Body of pancreas (tissue), 4 donors: ENCODE results near the gene HAPLN3.
"Not testable (repeated sequence)": the region's sequence is repeated elsewhere in the genome, so short reads cannot be mapped to it uniquely, and the experiment has no call there.

Experiments used
- POLR2A ChIP-seq, 3 donors: fragments of 450-650 bp; IDR thresholded peaks; one replicate each; pipeline ENCODE4 v1.6.1; 2016; ENCODE audit warnings: antibody characterized with exemption in 3 of 3, mild to moderate bottlenecking in 2 of 3
- TF ChIP-seq, protein P1 (sequence below), 7 experiments: fragments of 450-650 bp in 4 of 7; fragments of 200-600 bp in 3 of 7; sonication (generic) in 3 of 7; IDR thresholded peaks; one replicate each; pipeline ENCODE4 v1.5.1; 2016 to 2019; ENCODE audit warnings: antibody characterized with exemption in 7 of 7

DNA sequence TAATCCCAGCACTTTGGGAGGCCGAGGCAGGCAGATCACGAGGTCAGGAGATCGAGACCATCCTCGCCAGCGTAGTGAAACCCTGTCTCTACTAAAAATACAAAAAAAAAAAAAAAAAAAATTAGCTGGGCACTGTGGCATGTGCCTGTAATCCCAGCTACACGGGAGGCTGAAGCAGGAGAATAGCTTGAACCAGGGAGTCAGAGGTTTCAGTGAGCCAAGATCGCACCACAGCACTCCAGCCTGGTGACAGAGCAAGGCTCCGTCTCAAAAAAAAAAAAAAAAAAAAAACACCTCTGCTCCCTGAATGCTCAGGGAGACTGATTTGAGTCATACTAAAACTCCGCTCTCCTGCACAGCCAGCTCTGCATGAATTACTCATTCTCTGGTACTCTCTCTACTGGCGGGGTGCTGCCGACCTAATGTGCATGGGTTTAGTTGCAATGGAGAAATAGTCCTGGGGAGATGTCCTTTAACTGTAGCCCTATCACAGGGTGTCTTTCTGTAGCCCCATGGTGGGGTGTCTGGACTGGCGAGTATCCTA lies 25.6 kb upstream of the HAPLN3 start:
- TF ChIP-seq, protein P1, sequence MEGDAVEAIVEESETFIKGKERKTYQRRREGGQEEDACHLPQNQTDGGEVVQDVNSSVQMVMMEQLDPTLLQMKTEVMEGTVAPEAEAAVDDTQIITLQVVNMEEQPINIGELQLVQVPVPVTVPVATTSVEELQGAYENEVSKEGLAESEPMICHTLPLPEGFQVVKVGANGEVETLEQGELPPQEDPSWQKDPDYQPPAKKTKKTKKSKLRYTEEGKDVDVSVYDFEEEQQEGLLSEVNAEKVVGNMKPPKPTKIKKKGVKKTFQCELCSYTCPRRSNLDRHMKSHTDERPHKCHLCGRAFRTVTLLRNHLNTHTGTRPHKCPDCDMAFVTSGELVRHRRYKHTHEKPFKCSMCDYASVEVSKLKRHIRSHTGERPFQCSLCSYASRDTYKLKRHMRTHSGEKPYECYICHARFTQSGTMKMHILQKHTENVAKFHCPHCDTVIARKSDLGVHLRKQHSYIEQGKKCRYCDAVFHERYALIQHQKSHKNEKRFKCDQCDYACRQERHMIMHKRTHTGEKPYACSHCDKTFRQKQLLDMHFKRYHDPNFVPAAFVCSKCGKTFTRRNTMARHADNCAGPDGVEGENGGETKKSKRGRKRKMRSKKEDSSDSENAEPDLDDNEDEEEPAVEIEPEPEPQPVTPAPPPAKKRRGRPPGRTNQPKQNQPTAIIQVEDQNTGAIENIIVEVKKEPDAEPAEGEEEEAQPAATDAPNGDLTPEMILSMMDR (IDR thresholded peaks at IDR 0.05), result not testable (repeated sequence)
- not testable (repeated sequence) for TF ChIP-seq POLR2A (IDR thresholded peaks at IDR 0.05)
